ENCODE data around the gene MAU2.
A peak's percentile ranks its signal among the peaks of the same experiment; 100 is the strongest.

The MAU2 gene

GRCh38 chr19:19305696-19306095 is 14.9 kb upstream of the MAU2 start:
- no peak for DNase-seq (ENCODE audit: low read depth)

- DNase-seq (ENCODE audit: low read depth), result no peak
Measured at GRCh38 chr19:19306191-19306590, 14.4 kb upstream of the MAU2 start.

GRCh38 chr19:19308373-19308772 is 12.3 kb upstream of the MAU2 start:
- DNase-seq (ENCODE audit: low read depth), result no peak

GRCh38 chr19:19315444-19315843 is 5.2 kb upstream of the MAU2 start:
- no peak for DNase-seq (ENCODE audit: low read depth)

- DNase-seq (ENCODE audit: low read depth), result no peak
Measured at GRCh38 chr19:19316082-19316481, 4.5 kb upstream of the MAU2 start.

- DNase-seq (ENCODE audit: low read depth), result no peak
Measured at GRCh38 chr19:19319732-19320360, 783 bp upstream of the MAU2 start.

GRCh38 chr19:19321141-19321577 is 530 bp downstream of the MAU2 start:
- no peak for DNase-seq (ENCODE audit: low read depth)

- DNase-seq (ENCODE audit: low read depth), result no peak
Measured at GRCh38 chr19:19324059-19324770, 3.6 kb downstream of the MAU2 start.

- DNase-seq (ENCODE audit: low read depth), result no peak
Measured at GRCh38 chr19:19327672-19328071, 7.0 kb downstream of the MAU2 start.

GRCh38 chr19:19329126-19329525 is 8.5 kb downstream of the MAU2 start:
- no peak for DNase-seq (ENCODE audit: low read depth)

GRCh38 chr19:19334063-19334988 is 13.7 kb downstream of the MAU2 start:
- no peak for DNase-seq (ENCODE audit: low read depth)

- no peak for DNase-seq (ENCODE audit: low read depth)
Measured at GRCh38 chr19:19334989-19335344, 14.3 kb downstream of the MAU2 start.

- DNase-seq (ENCODE audit: low read depth), result no peak
Measured at GRCh38 chr19:19335408-19336158, 15.0 kb downstream of the MAU2 start.

- no peak for DNase-seq (ENCODE audit: low read depth)
Measured at GRCh38 chr19:19336597-19336996, 16.0 kb downstream of the MAU2 start.

- DNase-seq (ENCODE audit: low read depth), result no peak
Measured at GRCh38 chr19:19337120-19337519, 16.5 kb downstream of the MAU2 start.

GRCh38 chr19:19338082-19338481 is 17.5 kb downstream of the MAU2 start:
- peak; percentile 21 for DNase-seq (ENCODE audit: low read depth)

GRCh38 chr19:19341026-19341425 is 20.4 kb downstream of the MAU2 start:
- no peak for DNase-seq (ENCODE audit: low read depth)

GRCh38 chr19:19342086-19343015 is 21.7 kb downstream of the MAU2 start:
- no peak for DNase-seq (ENCODE audit: low read depth)

- no peak for DNase-seq (ENCODE audit: low read depth)
Measured at GRCh38 chr19:19343016-19343362, 22.4 kb downstream of the MAU2 start.

- DNase-seq (ENCODE audit: low read depth), result no peak
Measured at GRCh38 chr19:19343762-19344161, 23.1 kb downstream of the MAU2 start.

- no peak for DNase-seq (ENCODE audit: low read depth)
Measured at GRCh38 chr19:19345232-19345631, 24.6 kb downstream of the MAU2 start.
